Hepatic stellate cell (primary cell): Measurements from ENCODE around the gene CHIT1.

Experiments
- DNase-seq: peaks from one replicate; pipeline ENCODE4 v3.0.0; 2011; ENCODE audit warnings: low spot score

Gene CHIT1

GRCh38 chr1:203188686-203189232 is 40.7 kb downstream of the CHIT1 start:
- no peak for DNase-seq

- DNase-seq: no peak
Observed at GRCh38 chr1:203187689-203188264, 41.7 kb downstream of the CHIT1 start.

- no peak for DNase-seq
Observed at GRCh38 chr1:203187304-203187685, 42.2 kb downstream of the CHIT1 start.

DNA sequence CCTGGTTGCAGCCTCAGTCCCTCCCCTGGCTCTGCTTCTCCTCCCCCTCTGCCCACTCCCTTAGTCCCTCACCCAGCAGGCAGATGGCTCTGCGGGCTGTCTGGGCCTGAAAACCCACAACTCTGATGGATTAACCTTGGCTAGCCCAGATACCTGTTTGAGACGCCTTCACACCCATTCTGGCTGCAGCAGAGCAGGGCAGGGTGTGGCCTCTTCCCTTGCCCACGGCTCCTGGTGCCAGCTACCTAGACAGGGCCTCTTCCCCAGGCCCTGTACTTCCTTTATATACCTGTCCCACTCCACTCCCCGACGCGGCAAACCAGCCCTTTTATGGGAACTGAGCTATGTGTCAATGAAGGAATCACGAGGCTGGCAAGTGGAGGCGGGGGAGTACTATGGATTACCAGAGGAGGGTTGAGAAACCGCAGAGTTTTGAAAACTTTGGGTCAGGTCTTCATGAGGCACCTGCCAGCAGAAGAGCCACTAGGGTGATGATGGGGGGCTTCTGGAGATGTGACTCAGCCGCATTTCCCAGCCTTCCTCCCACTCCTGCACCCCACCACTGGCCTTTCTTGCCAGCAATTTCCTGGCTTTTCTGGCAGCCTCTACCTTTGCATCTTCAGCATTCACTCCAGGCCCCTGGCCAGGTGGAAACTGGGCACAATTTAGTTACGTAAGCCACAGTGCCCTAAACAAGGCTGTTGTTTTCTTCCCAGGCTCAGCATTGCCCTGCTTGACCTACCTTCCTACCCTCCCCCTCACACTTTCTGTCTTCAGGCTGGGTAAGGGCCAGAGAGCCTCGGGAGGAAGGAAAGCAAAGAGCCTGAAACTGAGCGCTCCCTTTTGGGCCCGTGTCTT is 42.8 kb downstream of the CHIT1 start, which contains the start of gene CHI3L1:
Gene CHI3L1, minus strand, starts transcription at position 259 of the 858 bp plus-strand sequence. Its CDS starts 81 bp downstream, at position 178.
- no peak for DNase-seq

- DNase-seq: no peak
Observed at GRCh38 chr1:203186091-203186445, 43.4 kb downstream of the CHIT1 start.

GRCh38 chr1:203185585-203185984 is 43.9 kb downstream of the CHIT1 start:
- DNase-seq: no peak

DNA sequence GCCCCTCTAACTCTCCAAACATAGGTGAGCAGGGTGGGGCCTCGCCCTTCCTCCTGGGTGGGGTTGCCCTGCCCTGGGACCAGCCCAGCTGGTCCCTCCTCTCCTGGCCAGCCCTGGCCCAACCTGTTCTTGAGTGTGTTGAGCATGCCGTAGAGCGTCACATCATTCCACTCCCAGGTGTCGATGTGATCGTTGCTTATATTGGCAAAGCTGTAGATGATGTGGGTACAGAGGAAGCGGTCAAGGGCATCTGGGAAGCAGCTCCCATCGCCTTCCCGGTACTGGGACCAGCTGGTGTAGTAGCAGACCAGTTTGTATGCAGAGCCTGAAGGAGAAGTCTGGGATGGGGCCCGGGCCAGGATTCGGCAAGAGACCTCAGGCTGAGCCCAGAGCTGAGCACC is 44.4 kb downstream of the CHIT1 start:
- no peak for DNase-seq

DNA sequence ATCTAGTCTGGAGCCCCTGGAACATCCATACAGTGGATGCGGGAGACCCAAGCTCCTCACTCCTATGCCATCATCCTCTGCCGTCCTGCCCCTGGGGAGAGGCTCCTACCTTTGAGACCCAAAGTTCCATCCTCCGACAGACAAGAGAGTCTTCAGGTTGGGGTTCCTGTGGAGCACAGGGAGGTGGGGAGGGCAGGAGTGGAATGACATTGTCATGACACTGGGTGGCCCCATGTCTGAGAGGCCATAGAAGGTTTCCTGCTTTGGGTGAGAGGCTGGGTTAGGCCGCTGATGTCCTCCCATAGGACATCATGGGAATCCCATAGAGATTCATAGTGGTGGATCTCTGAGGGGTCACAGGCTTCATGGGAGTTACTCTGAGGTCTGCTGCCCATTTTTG is 45.0 kb downstream of the CHIT1 start:
- DNase-seq: no peak

- DNase-seq: no peak
Observed at GRCh38 chr1:203183828-203184227, 45.6 kb downstream of the CHIT1 start.

DNA sequence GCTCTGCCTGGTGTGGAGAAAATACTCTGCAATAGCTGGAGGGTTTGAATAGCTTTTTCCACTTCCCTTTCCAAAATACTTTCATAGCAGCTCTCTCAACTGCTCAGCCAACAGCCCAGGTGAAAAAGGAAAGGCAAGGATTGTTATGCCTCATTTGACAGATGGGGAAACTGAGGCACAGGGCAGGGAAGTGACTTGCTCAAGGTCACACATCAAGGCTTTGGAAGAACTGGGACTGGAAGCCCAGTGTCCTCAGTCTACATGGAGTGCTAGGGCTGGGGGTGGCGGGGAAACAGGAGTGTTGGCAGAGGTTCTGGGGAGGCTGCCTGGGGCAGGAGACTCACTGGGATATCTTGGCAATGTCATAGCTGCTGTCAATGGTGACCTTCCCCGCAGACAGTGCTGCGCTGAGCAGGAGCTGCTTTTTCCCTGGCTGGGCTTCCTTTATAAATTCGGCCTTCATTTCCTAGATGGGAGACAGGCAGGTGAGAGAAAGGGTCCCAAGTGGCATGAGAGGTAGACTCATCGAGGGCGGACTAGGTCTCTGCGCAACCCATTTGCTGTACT is 47.0 kb downstream of the CHIT1 start:
- DNase-seq: no peak

DNA sequence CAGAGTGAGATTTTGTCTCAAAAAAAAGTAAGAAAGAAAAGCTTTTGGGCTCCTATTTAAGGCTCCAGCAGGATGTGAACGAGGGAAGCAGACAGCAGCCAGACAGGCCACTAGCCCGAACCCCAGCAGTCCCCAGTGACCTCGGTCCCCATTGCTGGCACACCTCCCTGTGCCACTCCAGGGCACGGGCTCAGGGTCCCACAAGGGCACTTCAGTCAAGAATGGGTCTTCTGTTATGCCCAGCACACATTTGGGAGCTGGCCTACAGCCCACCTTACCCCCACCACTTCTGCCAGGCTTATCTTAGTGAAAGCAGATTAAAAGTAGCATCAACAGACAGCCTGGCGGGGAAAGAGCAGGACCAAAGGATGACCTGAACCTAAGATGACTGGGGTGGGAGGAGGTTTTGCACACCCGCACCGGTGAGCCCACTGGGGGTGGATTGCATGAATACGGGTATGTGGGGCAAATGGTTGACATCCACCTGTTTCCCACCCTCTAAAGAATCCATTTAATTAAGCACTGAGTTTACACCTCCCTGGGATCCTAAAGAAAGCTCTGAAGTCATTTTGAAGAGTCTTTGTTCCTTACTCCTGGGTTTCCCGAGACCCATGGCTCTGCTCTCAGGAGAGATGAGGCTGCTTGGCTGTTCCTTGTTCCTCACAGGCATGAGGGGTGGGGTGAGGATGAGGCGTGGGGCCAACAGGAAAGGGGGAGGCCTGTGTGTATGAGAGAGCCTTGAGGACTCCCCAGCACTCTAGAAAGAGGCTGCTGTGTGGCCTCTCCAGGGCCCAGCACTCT is 47.7 kb downstream of the CHIT1 start:
- no peak for DNase-seq

- no peak for DNase-seq
Observed at GRCh38 chr1:203180611-203181330, 48.7 kb downstream of the CHIT1 start.

GRCh38 chr1:203179667-203180005 is 49.8 kb downstream of the CHIT1 start:
- DNase-seq: no peak

DNA sequence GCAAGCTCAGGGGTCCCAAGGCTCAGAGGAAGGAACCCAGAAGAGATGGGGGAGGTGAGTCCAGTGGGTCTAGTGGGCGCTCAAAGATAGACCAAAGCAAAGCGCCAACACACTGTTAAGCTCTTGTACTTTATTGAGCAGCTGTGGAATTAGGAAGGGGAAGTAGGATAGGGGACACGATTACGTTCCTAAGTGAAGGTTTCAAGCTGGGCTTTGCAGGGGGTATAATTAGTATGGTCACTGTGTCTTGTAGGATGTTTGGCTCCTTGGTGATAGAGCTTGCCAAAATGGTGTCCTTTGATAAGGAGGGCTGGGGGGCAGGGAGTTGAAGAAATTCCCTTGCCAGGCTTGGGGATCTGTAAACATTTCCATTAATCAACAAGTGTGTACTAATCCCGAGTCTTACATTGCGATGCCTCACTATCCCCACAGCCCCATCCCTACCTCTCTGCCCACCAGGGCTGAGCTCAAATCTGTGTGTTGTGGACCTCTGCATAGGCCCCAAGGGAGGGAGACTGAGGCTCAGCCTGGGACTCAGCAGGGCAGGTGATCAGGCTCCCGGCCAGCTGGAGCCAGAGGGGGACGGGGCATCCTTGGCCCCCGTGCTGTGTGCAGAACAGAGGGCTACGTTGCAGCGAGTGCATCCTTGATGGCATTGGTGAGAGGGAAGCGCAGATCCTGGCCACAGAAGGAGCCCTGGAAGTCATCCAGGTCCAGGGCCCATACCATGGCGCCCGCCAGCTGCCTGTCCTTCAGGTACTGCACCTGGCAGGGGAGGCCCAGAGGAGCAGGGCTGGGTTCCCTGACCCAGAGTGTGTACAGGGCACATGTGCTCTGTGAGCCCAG is 50.4 kb downstream of the CHIT1 start:
- DNase-seq: no peak

GRCh38 chr1:203178083-203178482 is 51.4 kb downstream of the CHIT1 start:
- no peak for DNase-seq

- peak; percentile 90 for DNase-seq
Observed at GRCh38 chr1:203177470-203178039, 51.9 kb downstream of the CHIT1 start.

GRCh38 chr1:203177036-203177405 is 52.5 kb downstream of the CHIT1 start:
- no peak for DNase-seq

DNA sequence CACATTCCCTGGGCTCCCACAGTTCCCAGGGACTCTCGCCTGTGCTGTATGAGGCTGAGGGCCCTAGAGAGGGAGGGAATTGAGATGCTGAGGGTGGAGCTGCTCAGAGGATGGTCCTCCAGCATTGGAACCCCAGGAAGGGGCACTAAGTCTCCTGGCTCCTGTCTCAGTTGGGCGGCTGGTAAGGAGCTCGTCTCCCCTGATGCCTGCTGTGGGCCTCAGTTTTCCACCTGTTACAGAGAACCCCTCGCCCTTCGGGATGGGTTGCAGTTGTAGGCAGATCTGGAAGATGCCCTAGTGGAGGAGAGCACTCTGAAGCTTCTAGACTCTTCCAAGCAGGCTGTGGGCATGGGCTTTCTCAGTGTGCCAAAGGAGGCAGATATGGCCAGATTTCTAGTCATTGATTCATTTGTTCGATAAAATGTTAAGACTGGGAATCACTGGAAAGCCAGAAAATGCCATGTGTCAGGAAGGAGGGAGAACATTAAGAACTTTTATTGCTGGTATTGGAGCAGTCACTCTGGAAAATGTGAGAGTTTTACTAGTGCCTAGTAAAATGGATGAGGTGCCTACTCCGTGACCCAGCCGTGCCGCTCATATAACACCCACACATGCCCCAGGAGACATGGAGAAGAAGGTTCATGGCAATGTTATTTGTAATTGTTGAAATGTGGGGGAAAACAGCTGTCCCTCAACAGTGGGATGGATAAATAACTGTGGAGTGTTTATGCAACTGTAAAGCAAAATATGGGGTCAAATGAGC is 53.0 kb downstream of the CHIT1 start:
- no peak for DNase-seq

GRCh38 chr1:203175827-203176241 is 53.6 kb downstream of the CHIT1 start:
- no peak for DNase-seq
